GM12878 (cell line): ENCODE measurements around the gene NPW. TPM values are rescaled to one million over a fixed set of nuclear protein-coding genes. Genes with fewer than 3 reads are reported as not detected.

Source experiments
- ATAC-seq: fragments of 200-7000 bp; cut with Tn5 transposase; 3 replicates; pipeline ENCODE4 v1.9.1; 2020; ENCODE audit warnings: mild to moderate bottlenecking, moderate library complexity
- BruUV-seq: library from RNA; stranded (reverse); fragments of 400-500 nt; replicated peaks from 2 replicates; lab custom pipeline; 2021; lab: Mats Ljungman, UMichigan
- CTCF ChIA-PET: fragments of 300-600 bp; sonication (Branson Sonifier 250); formaldehyde crosslinking; extraction: SDS; loops from one replicate; lab custom pipeline; 2021; ENCODE audit warnings: inconsistent platforms; lab: Yijun Ruan, JAX
- POLR2A ChIA-PET: fragments of 350-600 bp; formaldehyde crosslinking; extraction: SDS; loops from one replicate; lab custom pipeline; 2021; ENCODE audit warnings: inconsistent platforms; lab: Charles Lee
- RAD21 ChIA-PET: fragments of 300-600 bp; sonication (Branson Sonifier 250); formaldehyde crosslinking; loops from one replicate; lab custom pipeline; 2023; ENCODE audit warnings: antibody characterized with exemption; ENCODE audit not compliant: unreplicated experiment; lab: Charles Lee
- SMC1A ChIA-PET: fragments of 300-600 bp; sonication (Branson Sonifier 250); formaldehyde crosslinking; loops from one replicate; lab custom pipeline; 2023; ENCODE audit not compliant: unreplicated experiment, uncharacterized antibody; lab: Charles Lee
- DNase-seq: peaks from one replicate; pipeline ENCODE4 v3.0.0-alpha.2; 2011; ENCODE audit warnings: low read depth, low spot score
- FAIRE-seq: peaks from 3 replicates; lab custom pipeline; 2011; peaks lifted over from hg19 to GRCh38; lab: Jason Lieb, UNC
- H2AFZ ChIP-seq: 2 replicates; pipeline ENCODE4 v1.6.0; 2011; ENCODE audit warnings: low read depth, low read length, control low read depth; ENCODE audit not compliant: control insufficient read depth
- H3K27ac ChIP-seq: 2 replicates; pipeline ENCODE4 v1.5.1; 2011; ENCODE audit warnings: control low read depth; ENCODE audit not compliant: control insufficient read depth, insufficient read depth
- H3K27me3 ChIP-seq, 2 experiments: replicated peaks in 1 of 2; 2 replicates each; pipeline versions ENCODE4 v1.6.0 to v1.6.1; 2011; ENCODE audit warnings: low read length in 1 of 2; ENCODE audit not compliant: control insufficient read depth in 2 of 2, insufficient read depth in 2 of 2
- H3K36me3 ChIP-seq, 2 experiments: 2 replicates each; pipeline ENCODE4 v1.5.1; 2011; ENCODE audit warnings: low read length in 1 of 2; ENCODE audit not compliant: control insufficient read depth in 2 of 2, insufficient read depth in 2 of 2
- H3K4me1 ChIP-seq: 2 replicates; pipeline ENCODE4 v1.6.1; 2011; ENCODE audit warnings: mild to moderate bottlenecking, low read length, moderate library complexity, mixed read lengths; ENCODE audit not compliant: control insufficient read depth, insufficient read depth
- H3K4me2 ChIP-seq: 2 replicates; pipeline ENCODE4 v1.6.0; 2011; ENCODE audit warnings: control low read depth; ENCODE audit not compliant: control insufficient read depth, insufficient read depth
- H3K4me3 ChIP-seq: fragments of 200-600 bp; sonication (generic); 2 replicates; pipeline ENCODE4 v1.5.1; 2016
- H3K79me2 ChIP-seq: 2 replicates; pipeline ENCODE4 v1.6.0; 2011; ENCODE audit warnings: low read length; ENCODE audit not compliant: control insufficient read depth, insufficient read depth
- H3K9ac ChIP-seq: 2 replicates; pipeline ENCODE4 v1.8.0; 2011; ENCODE audit warnings: low read length, control low read depth, mixed read lengths; ENCODE audit not compliant: control insufficient read depth, insufficient read depth
- H3K9me3 ChIP-seq: replicated peaks from 3 replicates; pipeline ENCODE4 v1.5.1; 2011; ENCODE audit warnings: mild to moderate bottlenecking, low read length; ENCODE audit not compliant: control insufficient read depth, insufficient read depth
- H4K20me1 ChIP-seq: 2 replicates; pipeline ENCODE4 v1.6.0; 2011; ENCODE audit not compliant: control insufficient read depth, insufficient read depth
- CREM ChIP-seq: IDR thresholded peaks from 2 replicates; pipeline ENCODE4 v1.6.1; 2014; ENCODE audit warnings: antibody characterized with exemption, low read depth
- ETV6 ChIP-seq, 2 experiments: fragments of 450-650 bp in 1 of 2; IDR thresholded peaks in 1 of 2; conservative IDR thresholded peaks in 1 of 2; 2 replicates each; pipeline ENCODE4 v1.6.1; 2014; ENCODE audit warnings: antibody characterized with exemption in 1 of 2, borderline replicate concordance in 1 of 2, low read depth in 1 of 2, mild to moderate bottlenecking in 1 of 2, moderate library complexity in 1 of 2
- HDAC6 ChIP-seq: fragments of 200-600 bp; sonication (generic); IDR thresholded peaks from one replicate; pipeline ENCODE4 v1.8.0; 2017; ENCODE audit warnings: antibody characterized with exemption; ENCODE audit not compliant: unreplicated experiment
- SP1 ChIP-seq: IDR thresholded peaks from one replicate; pipeline ENCODE4 v1.6.1; 2011; ENCODE audit warnings: low read depth, low read length
- SRF ChIP-seq, 2 experiments: IDR thresholded peaks; 2 replicates each; pipeline ENCODE4 v1.6.1; 2011; ENCODE audit warnings: low read depth in 2 of 2, low read length in 2 of 2, mild to moderate bottlenecking in 1 of 2, moderate library complexity in 1 of 2
- WGBS: methylation state at CpG from one replicate; pipeline ENCODE4 v1.1.6; 2016; ENCODE audit warnings: low lambda C conversion rate; ENCODE audit not compliant: insufficient replicate concordance, insufficient coverage; ENCODE audit errors: missing lambda C conversion rate; 5-methylcytosine and 5-hydroxymethylcytosine counted together
- in situ Hi-C: fragments of 300-500 bp; cut with MboI; formaldehyde crosslinking; loops from 9 replicates; pipeline ENCODE4 v1.14.3; 2018; ENCODE audit warnings: mixed read lengths
- intact Hi-C: fragments of 100-400 bp; cut with micrococcal nuclease; formaldehyde crosslinking; loops from one replicate; pipeline ENCODE4 v1.14.2; 2022; ENCODE audit not compliant: unreplicated experiment
- polyA plus RNA-seq, 11 experiments: library from polyadenylated mRNA; depleted of rRNA in 4 of 11; unstranded in 6 of 11; stranded (reverse) in 5 of 11; fragments of >200 nt; fragmentation: Nextera tagmentation in 4 of 11; fragmentation: Illumina TruSeq in 1 of 11; extraction: Ambion mirVana in 4 of 11; extraction: Trizol in 1 of 11; gene quantifications; 1 replicate in 1 of 11; 2 replicates in 10 of 11; pipeline versions ENCODE4 v1.2.1 to v1.2.3, GENCODE V29; 2011 to 2016; ENCODE audit warnings: inconsistent platforms in 2 of 11, missing spikeins in 2 of 11, low read depth in 1 of 11
- total RNA-seq, 4 experiments: library from RNA; depleted of rRNA in 3 of 4; stranded (reverse); fragments of >200 nt in 3 of 4; fragmentation: Illumina TruSeq in 1 of 4; extraction: Trizol in 1 of 4; gene quantifications; 2 replicates each; pipeline versions ENCODE4 v1.2.1 to v1.2.3, GENCODE V29; 2013 to 2021
- TF ChIP-seq, protein P1 (sequence below): fragments of 450-650 bp; IDR thresholded peaks from 2 replicates; pipeline ENCODE4 v1.6.1; 2016; ENCODE audit warnings: mild to moderate bottlenecking

Gene NPW
- total and polyA plus RNA-seq, 10 of the 15 experiments (the other 5 are each of a cell fraction or from before 2014, with no cell fraction given) = 0.23 to 2.5 (median 0.98) TPM; not detected in 4

DNA sequence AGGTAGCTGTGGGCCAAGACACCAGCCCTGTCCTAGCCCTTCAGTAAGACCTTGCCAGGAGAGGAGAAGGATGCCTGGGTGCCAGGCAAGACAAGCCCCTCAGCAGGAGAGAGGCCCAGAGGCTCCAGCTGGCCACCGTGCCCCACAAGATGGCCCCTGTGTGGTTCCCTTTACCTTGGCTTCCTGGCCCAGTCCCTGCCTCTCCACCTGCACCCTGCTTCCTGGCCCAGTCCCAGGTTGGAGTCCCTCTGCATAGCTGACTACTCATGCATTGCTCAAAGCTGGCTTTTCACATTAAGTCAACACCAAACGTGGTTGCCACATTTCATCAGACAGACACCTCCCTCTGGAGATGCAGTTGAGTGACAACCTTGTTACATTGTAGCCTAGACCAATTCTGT is 25.9 kb upstream of the NPW start:
- H2AFZ ChIP-seq = no peak overlapping the region
- H3K4me2 ChIP-seq = no peak overlapping the region

More for the DNA sequence above, 25.9 kb upstream of the NPW start:
- peaks cover 3 to 4% of the 10 kb centered on the region in 2 experiments; a peak in 3 of 4 replicates for H3K36me3 ChIP-seq
- peaks cover 26% of the 10 kb centered on the region for H3K4me1 ChIP-seq
- no TSS peak for BruUV-seq
- H3K27me3 ChIP-seq = no peaks in the 10 kb centered on the region
- ChIA-PET RAD21 (no interaction called here), SMC1A (no interaction called here), CTCF (interaction anchor here (6.5 kb wide), 1 partner anchor 10 kb away, joined by 54 read pairs; no protein-coding TSS in a partner anchor), POLR2A (interaction anchor here (0.5 to 2.7 kb wide), 2 partner anchors 10 to 256 kb away, joined by 10 read pairs; no protein-coding TSS in a partner anchor)
- peak; percentile 23 for FAIRE-seq
- no peak for ATAC-seq
- TF ChIP-seq ETV6 (conservative IDR thresholded peaks at IDR 0.05 in 1 of 2, IDR thresholded peaks at IDR 0.05 in 1 of 2; ENCODE audit: borderline replicate concordance in 1 of 2, low read depth in 1 of 2) (no peak), SRF (IDR thresholded peaks at IDR 0.05; ENCODE audit: low read depth in 2 of 2, low read length in 2 of 2) (no peak), SP1 (no peak), HDAC6 (no peak), CREM (no peak)
- TF ChIP-seq, protein P1, sequence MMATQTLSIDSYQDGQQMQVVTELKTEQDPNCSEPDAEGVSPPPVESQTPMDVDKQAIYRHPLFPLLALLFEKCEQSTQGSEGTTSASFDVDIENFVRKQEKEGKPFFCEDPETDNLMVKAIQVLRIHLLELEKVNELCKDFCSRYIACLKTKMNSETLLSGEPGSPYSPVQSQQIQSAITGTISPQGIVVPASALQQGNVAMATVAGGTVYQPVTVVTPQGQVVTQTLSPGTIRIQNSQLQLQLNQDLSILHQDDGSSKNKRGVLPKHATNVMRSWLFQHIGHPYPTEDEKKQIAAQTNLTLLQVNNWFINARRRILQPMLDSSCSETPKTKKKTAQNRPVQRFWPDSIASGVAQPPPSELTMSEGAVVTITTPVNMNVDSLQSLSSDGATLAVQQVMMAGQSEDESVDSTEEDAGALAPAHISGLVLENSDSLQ = peak; percentile 83
- no peaks in the 10 kb centered on the region for H4K20me1 ChIP-seq
- intact Hi-C loops (no loop called here), in situ Hi-C loops (no loop called here)
- no peak overlapping the region for H3K4me3 ChIP-seq
- H3K27ac ChIP-seq = no peak overlapping the region
- H3K9me3 ChIP-seq = peaks cover 1% of the 10 kb centered on the region; the same call in 1 of the 3 replicates
- no peaks in the 10 kb centered on the region for H3K79me2 ChIP-seq
- WGBS = 0% methylated on average over 2 of the region's 2 CpGs
- DNase-seq = no peak
- no peak overlapping the region for H3K9ac ChIP-seq
